ENCODE data around the gene CERCAM. TPM values are rescaled to one million over a fixed set of nuclear protein-coding genes. Genes with fewer than 3 reads are reported as not detected.

The CERCAM gene
- total RNA-seq, 1 donor from 2014 or later = 70.5 TPM

DNA sequence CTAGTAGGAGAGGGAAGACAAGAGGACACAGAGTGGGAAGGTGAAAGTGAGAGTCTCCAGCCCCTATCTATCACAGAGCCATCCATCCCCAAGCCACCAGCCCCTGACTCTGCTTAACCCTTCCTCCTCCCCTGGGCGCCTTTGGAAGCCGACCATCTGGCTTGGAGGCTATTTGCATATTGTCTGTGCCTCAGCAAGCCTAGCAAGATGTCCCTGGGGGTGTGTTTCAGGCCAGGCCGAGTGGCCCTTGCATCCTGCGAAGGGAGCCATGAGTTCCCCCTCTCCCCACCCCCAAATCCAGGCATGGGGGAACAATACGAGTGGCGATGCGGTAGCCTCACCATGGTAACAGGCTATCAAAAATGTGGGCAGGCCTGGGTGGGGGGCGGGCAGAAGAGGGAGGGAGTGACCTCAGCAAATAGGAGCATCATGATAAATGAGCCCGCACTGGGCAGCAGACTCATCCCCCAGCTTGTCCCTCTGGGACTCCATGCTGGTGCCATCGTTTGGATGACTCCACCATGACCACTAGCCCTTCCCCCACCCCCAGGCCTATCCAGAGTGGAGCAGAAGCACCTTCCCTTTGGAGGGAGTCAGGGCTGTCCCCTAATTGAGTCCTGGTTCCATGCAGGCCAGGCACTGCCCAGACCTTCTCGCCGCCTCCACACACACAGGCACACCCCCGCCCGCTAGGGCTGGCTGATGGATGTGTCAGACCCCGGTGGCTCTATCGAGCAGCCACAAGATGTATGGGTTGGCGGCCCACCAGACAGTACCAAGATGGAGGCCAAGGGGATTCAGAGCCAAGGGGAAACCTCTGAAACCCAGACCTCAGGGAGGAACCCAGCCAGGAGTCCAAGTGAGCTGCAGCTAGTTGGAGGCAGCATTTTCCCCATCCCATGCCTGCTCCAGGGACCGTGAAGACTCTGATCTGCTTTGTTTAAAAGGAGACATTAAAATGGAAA is 34.9 kb upstream of the CERCAM start:
- Histone ChIP-seq H3K4me3 (no peak overlapping the region), H3K4me1 (no peaks in the 10 kb centered on the region), H3K9me3 (no peaks in the 10 kb centered on the region), H3K36me3 (peaks cover 22 to 77% of the 10 kb centered on the region in 2 donors), H3K27ac (no peak overlapping the region), H3K27me3 (no peaks in the 10 kb centered on the region)
- TF ChIP-seq CTCF (IDR thresholded peaks at IDR 0.05) = no peak
- DNase-seq (ENCODE audit: low spot score in 2 of 2) = no peak
- intact Hi-C loops (cut with DNase I) = no loop called here

- intact Hi-C loops (cut with DNase I) = no loop called here
- DNase-seq (ENCODE audit: low spot score in 2 of 2) = no peak
- no peak overlapping the region for H3K4me3 ChIP-seq
- H3K27me3 ChIP-seq = no peaks in the 10 kb centered on the region
- no peak for TF ChIP-seq CTCF (IDR thresholded peaks at IDR 0.05)
- no peaks in the 10 kb centered on the region for H3K4me1 ChIP-seq
- peaks cover 22 to 77% of the 10 kb centered on the region in 2 donors for H3K36me3 ChIP-seq
- H3K9me3 ChIP-seq = no peaks in the 10 kb centered on the region
- H3K27ac ChIP-seq = no peak overlapping the region
Measured at GRCh38 chr9:128388150-128388549, 32.5 kb upstream of the CERCAM start.

GRCh38 chr9:128389395-128390149 is 31.1 kb upstream of the CERCAM start:
- intact Hi-C loops (cut with DNase I) = no loop called here
- no peak for TF ChIP-seq CTCF (IDR thresholded peaks at IDR 0.05)
- no peak overlapping the region for H3K27ac ChIP-seq
- H3K4me1 ChIP-seq = no peaks in the 10 kb centered on the region
- no peaks in the 10 kb centered on the region for H3K27me3 ChIP-seq
- no peak for DNase-seq (ENCODE audit: low spot score in 2 of 2)
- peaks cover 22 to 65% of the 10 kb centered on the region in 2 donors for H3K36me3 ChIP-seq
- no peaks in the 10 kb centered on the region for H3K9me3 ChIP-seq
- no peak overlapping the region for H3K4me3 ChIP-seq

- Histone ChIP-seq H3K27me3 (no peaks in the 10 kb centered on the region), H3K4me1 (no peaks in the 10 kb centered on the region), H3K9me3 (no peaks in the 10 kb centered on the region), H3K4me3 (no peak overlapping the region), H3K27ac (no peak overlapping the region), H3K36me3 (peaks cover 22 to 64% of the 10 kb centered on the region in 2 donors)
- DNase-seq (ENCODE audit: low spot score in 2 of 2) = no peak
- no peak for TF ChIP-seq CTCF (IDR thresholded peaks at IDR 0.05)
- intact Hi-C loops (cut with DNase I) = no loop called here
Measured at GRCh38 chr9:128390150-128390812, 30.4 kb upstream of the CERCAM start.

DNA sequence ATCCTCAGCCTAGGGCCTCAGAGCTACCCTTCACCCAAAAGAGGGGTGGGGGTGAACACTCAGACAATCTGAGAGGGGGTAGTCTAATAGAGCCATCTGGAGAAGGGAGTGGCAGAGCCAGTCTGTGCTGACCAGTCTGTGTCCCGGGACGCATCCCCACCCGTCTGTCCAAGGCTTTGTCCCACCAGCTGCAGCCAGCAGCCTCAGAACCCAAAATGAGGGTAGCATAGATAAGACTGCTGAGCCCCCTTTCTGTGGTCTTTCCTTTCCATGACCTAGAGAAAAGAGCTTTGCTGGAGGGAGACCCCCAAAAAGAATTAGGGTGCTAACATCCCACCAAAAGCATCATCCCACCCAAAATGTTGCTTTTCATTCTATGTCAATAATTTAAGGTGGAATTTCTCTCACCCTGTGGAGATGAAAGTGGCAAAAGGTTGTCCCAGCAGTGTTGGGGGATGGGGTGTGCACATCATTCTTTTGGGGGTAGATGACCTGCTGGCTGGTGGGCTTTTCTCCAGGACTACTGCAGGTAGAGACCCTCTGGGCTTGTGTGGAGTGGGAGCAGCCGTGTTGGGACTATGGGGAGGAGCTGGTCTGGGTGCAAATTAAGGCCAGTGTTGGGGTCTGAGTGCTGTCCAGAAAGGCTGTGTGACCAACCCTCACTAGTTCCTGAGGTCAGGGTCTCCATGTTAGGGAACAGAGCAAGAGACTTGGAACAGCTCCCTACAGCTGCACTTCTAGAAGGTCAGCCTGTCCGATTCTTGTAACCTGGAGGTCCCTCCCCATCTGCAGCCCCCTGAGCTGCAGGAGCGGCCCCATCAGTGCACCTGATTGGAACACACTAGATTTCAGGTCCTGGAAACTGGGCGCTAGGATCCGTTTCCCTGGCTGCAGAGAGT is 29.6 kb upstream of the CERCAM start:
- H3K4me1 ChIP-seq = no peaks in the 10 kb centered on the region
- H3K27me3 ChIP-seq = no peaks in the 10 kb centered on the region
- no peak for DNase-seq (ENCODE audit: low spot score in 2 of 2)
- H3K27ac ChIP-seq = no peak overlapping the region
- H3K9me3 ChIP-seq = no peaks in the 10 kb centered on the region
- no peak for TF ChIP-seq CTCF (IDR thresholded peaks at IDR 0.05)
- intact Hi-C loops (cut with DNase I) = no loop called here
- peaks cover 22 to 58% of the 10 kb centered on the region in 2 donors for H3K36me3 ChIP-seq
- no peak overlapping the region for H3K4me3 ChIP-seq
